Kidney epithelial cell (primary cell): ENCODE measurements around the gene TRIM46. TPM values are rescaled to one million over a fixed set of nuclear protein-coding genes. Genes with fewer than 3 reads are reported as not detected.
"Not testable (repeated sequence)": the region's sequence is repeated elsewhere in the genome, so short reads cannot be mapped to it uniquely, and the experiment has no call there.

Experiments
- DNase-seq: peaks from one replicate; pipeline ENCODE4 v3.0.0-alpha.2; 2010; ENCODE audit warnings: low read depth
- H3K27me3 ChIP-seq: 2 replicates; pipeline ENCODE4 v1.6.0; 2011; ENCODE audit warnings: low read length; ENCODE audit not compliant: control insufficient read depth, insufficient read depth
- H3K36me3 ChIP-seq: 2 replicates; pipeline ENCODE4 v1.5.1; 2011; ENCODE audit warnings: low read length; ENCODE audit not compliant: control insufficient read depth, insufficient read depth
- H3K4me3 ChIP-seq: 2 replicates; pipeline ENCODE4 v1.5.1; 2011; ENCODE audit warnings: low read depth, mild to moderate bottlenecking, control low read depth, low read length
- total RNA-seq: library from RNA; depleted of rRNA; stranded (reverse); fragments of >200 nt; gene quantifications from 2 replicates; pipeline ENCODE4 v1.2.3, GENCODE V29; 2015
- TF ChIP-seq, protein P1 (sequence below): IDR thresholded peaks from 2 replicates; pipeline ENCODE4 v1.5.1; 2011; ENCODE audit warnings: mild to moderate bottlenecking, moderate library complexity, low read length, control low read depth, inconsistent platforms; ENCODE audit not compliant: insufficient read depth, poor library complexity, severe bottlenecking

The TRIM46 gene
- total RNA-seq, 1 donor from 2014 or later: 7.1 TPM

DNA sequence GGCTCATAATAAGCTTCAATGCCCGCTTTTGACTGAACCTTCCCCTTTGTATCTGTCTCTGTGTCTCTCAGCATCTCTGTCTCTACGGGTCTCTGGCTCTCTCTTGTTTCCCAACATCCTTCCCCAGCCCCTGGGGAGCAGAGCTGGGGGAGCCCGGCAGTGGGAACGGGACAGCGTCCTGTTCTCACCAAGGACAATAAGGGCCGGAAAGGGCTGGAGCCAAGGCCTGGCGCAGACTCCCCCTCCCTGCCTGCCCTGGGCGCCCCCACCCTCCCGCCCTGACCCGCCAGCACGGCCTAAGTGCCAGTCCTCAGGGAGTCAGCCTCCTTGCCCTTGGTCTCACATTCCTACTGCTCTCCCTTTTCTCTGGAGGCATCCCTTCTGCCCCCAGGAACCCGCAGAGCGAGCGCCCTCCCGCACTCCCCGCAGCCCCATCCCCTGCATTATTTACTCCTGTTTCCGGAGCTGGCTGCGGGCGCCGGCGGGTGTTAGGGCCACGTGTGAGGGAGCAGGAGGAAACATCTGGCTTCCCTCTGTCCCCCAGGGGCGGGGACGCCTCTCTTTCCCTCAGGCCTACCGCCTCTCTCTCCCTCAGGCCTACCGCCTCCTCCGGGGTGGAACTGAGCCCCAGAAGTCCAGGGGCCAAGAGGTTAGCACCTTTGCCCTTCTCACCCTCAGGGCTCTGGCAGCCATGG, 7.0 kb upstream of the TRIM46 start:
- Histone ChIP-seq H3K4me3 (no peak overlapping the region), H3K27me3 (peaks cover 8% of the 10 kb centered on the region), H3K36me3 (no peaks in the 10 kb centered on the region)
- TF ChIP-seq, protein P1, sequence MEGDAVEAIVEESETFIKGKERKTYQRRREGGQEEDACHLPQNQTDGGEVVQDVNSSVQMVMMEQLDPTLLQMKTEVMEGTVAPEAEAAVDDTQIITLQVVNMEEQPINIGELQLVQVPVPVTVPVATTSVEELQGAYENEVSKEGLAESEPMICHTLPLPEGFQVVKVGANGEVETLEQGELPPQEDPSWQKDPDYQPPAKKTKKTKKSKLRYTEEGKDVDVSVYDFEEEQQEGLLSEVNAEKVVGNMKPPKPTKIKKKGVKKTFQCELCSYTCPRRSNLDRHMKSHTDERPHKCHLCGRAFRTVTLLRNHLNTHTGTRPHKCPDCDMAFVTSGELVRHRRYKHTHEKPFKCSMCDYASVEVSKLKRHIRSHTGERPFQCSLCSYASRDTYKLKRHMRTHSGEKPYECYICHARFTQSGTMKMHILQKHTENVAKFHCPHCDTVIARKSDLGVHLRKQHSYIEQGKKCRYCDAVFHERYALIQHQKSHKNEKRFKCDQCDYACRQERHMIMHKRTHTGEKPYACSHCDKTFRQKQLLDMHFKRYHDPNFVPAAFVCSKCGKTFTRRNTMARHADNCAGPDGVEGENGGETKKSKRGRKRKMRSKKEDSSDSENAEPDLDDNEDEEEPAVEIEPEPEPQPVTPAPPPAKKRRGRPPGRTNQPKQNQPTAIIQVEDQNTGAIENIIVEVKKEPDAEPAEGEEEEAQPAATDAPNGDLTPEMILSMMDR: no peak
- DNase-seq: no peak

DNA sequence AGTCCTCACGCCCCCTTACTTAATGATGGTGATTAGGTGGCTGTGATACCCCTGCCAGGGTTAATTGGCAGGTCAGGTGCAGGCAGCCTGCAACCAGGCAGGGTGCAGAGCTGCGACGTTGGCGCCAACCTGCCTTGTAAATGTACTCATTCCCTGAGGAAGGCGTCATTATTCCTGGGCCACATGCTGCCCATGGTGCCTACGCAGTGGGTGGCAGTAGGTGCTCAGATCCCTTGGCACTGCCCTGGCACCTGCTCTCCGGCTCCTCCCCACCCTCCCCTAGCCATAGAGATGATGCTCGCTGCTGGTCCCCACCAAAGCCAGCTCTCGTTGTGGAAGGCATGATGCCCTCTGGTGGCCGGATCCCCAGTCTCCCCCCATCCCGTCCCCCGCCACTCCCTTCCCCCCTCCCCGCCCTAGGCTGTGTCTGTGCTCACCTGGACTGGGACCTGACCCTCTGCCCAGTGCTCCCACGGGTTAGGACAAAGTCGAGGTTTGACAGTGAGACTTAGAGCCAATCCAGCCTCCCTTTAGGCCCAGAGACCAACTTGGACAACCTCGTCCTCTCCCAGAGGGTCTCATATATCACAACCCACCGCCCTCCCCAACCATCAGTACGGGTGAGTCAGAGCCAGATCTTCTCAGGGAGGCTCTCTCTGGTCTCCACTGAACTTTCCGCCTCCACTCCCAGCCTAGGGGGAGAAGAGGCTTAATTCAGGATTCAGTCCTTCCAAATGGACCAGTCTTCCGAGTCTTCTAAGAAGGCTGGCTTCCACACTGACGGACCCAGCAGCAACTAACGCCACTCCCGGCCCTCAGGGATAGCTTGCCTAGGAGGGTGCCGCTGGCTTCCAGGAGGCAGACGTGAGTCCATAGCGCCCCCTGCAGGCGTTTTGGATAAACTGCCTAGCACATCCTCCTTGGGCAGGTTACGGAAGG, 6.2 kb upstream of the TRIM46 start:
- no peaks in the 10 kb centered on the region for H3K36me3 ChIP-seq
- H3K4me3 ChIP-seq: no peak overlapping the region
- TF ChIP-seq, protein P1: peak; percentile 91
- DNase-seq: peak; percentile 47
- peaks cover 8% of the 10 kb centered on the region for H3K27me3 ChIP-seq

DNA sequence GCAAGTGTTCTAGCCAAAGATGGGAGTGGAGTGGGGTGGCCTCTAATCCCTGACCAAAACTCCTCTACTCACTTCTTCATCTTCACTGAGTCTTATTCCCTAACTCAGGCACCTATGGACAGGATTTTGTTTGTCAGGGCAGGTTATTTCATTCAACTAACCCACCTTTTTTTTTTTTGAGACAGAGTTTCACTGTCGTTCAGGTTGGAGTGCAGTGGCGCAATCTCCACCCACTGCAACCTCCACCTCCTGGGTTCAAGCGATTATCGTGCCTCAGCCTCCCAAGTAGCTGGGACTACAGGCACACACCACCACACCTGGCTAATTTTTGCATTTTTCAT, 5.6 kb upstream of the TRIM46 start:
- not testable (repeated sequence) for H3K36me3 ChIP-seq, H3K27me3 ChIP-seq, DNase-seq, H3K4me3 ChIP-seq

DNA sequence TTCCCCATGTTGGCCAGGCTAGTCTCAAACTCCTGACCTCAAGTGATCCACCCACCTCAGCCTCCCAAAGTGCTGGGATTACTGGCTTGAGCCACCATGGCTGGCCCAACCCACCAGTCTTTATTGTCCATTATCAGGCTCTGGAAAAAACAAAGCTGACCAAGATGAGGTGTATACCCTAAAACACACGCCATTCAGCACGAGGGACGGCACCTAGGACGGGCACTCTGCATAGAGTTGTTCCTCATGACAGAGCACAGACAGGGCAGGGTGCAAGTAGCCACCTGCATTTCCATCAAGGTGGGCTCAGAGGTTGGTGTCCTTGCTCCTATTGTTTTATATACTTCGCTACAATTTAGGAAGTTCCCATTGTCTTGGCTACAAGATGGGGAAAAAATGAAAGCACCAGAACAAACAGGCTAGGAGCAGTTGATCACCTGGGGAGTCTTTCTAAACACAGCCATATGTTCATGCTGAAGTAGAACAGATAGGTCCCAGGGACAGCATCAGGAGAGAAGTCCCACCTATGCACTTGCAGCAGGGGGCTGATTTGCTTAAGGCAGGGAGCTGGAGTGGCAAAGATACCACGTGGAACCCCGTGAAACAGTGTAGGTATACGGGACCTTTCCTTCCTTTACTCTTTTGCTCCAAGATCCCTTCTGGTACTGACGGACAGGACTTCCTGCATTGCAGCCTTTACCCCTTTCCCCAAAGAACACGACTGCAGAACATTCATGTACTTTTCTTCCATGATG, 5.0 kb upstream of the TRIM46 start:
- Histone ChIP-seq H3K4me3 (no peak overlapping the region), H3K27me3 (peaks cover 8% of the 10 kb centered on the region), H3K36me3 (no peaks in the 10 kb centered on the region)
- TF ChIP-seq, protein P1: no peak
- DNase-seq: no peak

DNA sequence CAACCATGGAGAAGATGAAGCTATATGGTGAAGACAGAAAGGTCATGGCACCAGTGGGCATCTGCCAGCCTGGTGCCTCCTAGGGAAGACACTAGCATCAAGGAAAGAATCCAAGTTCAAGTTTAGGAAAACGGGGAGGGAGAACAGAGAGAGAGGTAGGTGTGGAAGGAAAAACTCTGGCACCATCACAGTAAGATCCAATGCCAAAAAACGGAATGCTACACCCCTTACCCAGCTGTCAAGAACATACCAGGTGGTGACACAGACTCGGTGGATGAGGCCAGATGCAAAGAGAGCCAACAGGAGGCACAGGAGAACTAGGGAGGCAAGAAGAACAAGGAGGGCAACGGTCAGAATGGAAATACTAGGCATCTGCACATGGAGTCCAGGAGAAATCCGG, 4.1 kb upstream of the TRIM46 start:
- H3K4me3 ChIP-seq: no peak overlapping the region
- H3K27me3 ChIP-seq: peaks cover 8% of the 10 kb centered on the region
- H3K36me3 ChIP-seq: no peaks in the 10 kb centered on the region
- TF ChIP-seq, protein P1: no peak
- DNase-seq: no peak
